ENCODE measurements around the gene FRS2.

DNA sequence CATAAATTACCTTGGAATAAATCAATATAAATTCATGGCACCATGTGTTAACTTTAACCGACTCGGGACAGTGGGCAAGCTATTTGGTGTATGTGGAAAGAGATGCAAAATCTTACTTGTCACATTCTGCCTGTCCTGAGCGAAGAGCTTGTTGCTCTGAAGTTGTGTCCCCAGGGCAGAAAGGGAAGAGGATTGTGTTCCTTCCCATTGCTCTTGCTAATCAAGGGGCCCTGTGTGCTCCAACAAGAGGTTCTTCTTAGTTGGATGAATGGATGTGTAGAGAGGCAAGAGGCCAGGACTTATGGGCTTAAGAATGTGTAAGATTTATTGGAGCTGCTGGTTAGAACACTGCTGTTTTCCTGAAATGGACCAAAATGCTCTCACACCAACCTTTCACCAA, 36.5 kb upstream of the FRS2 start:
- TF ChIP-seq FOXP2 (optimal IDR thresholded peaks at IDR 0.05; ENCODE audit: control extremely low read depth, extremely low read length, insufficient read depth) (no peak), EZH2 (IDR thresholded peaks at IDR 0.05) (no peak)
